Ishikawa (cell line): ENCODE results near the gene GAK.

Experiments
- CEBPB ChIP-seq: IDR thresholded peaks from 2 replicates; pipeline ENCODE4 v1.6.1; 2012
- CREB1 ChIP-seq: IDR thresholded peaks from 2 replicates; pipeline ENCODE4 v1.6.1; 2012; ENCODE audit warnings: low read depth
- EGR1 ChIP-seq: IDR thresholded peaks from 2 replicates; pipeline ENCODE4 v1.6.1; 2012
- EP300 ChIP-seq: IDR thresholded peaks from 2 replicates; pipeline ENCODE4 v1.6.1; 2012; ENCODE audit warnings: borderline replicate concordance
- FOXM1 ChIP-seq: IDR thresholded peaks from 2 replicates; pipeline ENCODE4 v1.6.1; 2012; ENCODE audit warnings: low read depth, borderline replicate concordance
- MAX ChIP-seq: IDR thresholded peaks from 2 replicates; pipeline ENCODE4 v1.6.1; 2012
- NFIC ChIP-seq: IDR thresholded peaks from 2 replicates; pipeline ENCODE4 v1.6.1; 2012
- RAD21 ChIP-seq: IDR thresholded peaks from 2 replicates; pipeline ENCODE4 v1.6.1; 2012; ENCODE audit warnings: low read depth
- REST ChIP-seq: IDR thresholded peaks from 2 replicates; pipeline ENCODE4 v1.6.1; 2012; ENCODE audit warnings: low read depth, mild to moderate bottlenecking
- TAF1 ChIP-seq: IDR thresholded peaks from 2 replicates; pipeline ENCODE4 v1.6.1; 2012; ENCODE audit warnings: low read depth, mild to moderate bottlenecking
- TCF12 ChIP-seq: IDR thresholded peaks from 2 replicates; pipeline ENCODE4 v1.6.1; 2012; ENCODE audit warnings: low read depth
- TEAD4 ChIP-seq: IDR thresholded peaks from 2 replicates; pipeline ENCODE4 v1.6.1; 2012
- USF1 ChIP-seq: IDR thresholded peaks from 2 replicates; pipeline ENCODE4 v1.6.1; 2012
- YY1 ChIP-seq: IDR thresholded peaks from 2 replicates; pipeline ENCODE4 v1.6.1; 2012; ENCODE audit warnings: low read depth
- ZBTB7A ChIP-seq: IDR thresholded peaks from 2 replicates; pipeline ENCODE4 v1.6.1; 2012; ENCODE audit warnings: low read depth

GAK gene

DNA sequence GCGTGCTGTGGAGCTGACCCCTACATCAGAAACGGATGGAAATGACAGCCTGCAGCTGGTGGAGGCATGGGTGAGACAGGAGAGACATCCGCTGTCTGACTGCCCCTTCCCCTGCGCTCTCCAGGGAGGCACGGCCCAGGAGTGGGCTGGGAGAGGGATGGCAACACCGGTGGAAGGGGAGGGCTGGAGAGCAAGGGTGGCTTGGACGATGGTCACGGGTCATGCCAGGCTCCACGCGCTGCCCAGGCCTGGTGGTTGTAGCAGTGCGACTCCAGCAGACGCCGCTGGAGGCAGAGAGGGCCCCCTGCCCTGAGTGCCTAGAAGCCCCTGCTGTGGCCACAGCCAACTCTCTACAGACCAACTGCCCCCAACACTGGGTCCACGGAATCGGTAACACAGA, 47.9 kb downstream of the GAK start:
- TF ChIP-seq USF1 (no peak), MAX (no peak), EGR1 (no peak), REST (no peak), TCF12 (no peak), FOXM1 (no peak), EP300 (no peak), CREB1 (no peak), ZBTB7A (no peak), NFIC (no peak)

DNA sequence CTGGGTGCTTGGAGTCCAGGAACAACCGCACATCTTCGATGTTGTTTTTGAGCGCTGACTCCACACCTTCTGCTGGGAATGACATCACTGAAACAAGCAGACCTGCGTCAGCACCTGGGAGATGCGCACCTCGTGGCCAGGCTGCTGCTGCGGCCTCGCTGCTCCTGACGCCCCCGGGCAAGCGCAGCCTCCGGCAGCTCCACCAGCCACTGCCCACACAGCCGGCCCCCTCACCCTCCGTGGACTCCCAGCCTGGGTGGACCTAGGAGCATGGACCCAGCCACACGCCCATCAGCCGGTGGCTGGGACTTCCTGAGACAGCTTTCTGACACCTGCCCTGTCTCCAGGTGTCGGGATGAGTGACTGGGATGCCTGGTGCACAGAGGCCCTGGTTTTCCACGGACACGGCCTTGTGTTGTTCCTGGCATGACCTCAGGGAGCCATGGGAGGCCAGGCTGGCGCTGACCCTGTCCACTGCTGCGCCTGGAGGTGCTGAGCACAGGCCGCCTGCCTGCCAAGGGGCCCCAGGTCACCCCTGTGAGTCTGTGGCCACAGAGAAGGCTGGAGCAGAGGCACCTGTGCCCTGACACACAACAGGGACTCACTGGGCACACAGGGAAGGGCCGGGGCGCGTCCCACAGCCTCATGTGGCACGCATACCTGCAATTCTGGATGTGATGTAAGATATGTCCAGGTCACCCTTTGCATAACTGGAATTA, 48.6 kb downstream of the GAK start:
- TF ChIP-seq CREB1: no peak
- no peak for TF ChIP-seq MAX
- no peak for TF ChIP-seq RAD21
- TF ChIP-seq TAF1: no peak
- TF ChIP-seq TEAD4: no peak
- TF ChIP-seq FOXM1: no peak
- TF ChIP-seq ZBTB7A: no peak
- TF ChIP-seq YY1: no peak
- no peak for TF ChIP-seq CEBPB
- TF ChIP-seq NFIC: no peak
- no peak for TF ChIP-seq USF1
- TF ChIP-seq EP300: no peak

DNA sequence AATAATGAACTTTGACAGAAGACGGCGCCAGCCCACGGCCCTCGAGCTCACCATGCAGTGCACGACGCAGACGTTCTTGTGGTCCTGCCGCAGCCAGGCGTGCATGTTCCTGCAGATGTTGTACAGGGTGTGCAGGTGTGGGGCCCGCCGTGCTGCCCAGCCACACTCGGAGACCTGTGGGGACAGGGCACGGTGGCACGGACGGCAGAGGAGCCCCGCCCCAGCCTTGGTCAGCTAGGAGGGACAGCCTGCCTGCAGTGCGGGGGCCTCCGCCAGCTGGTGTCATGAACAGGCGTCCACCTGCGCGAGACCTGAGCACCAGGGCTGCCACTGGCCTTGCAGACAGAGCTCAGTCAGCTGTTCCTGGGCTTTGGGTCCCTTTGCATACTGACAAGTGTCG, 49.5 kb downstream of the GAK start:
- TF ChIP-seq CREB1 (no peak), RAD21 (no peak), YY1 (no peak)

GRCh38 chr4:881709-882108, 50.4 kb downstream of the GAK start:
- TF ChIP-seq TAF1 (no peak), RAD21 (no peak), TEAD4 (no peak), FOXM1 (no peak), TCF12 (no peak), MAX (no peak), CEBPB (no peak), ZBTB7A (no peak), CREB1 (no peak), EP300 (no peak), REST (no peak), USF1 (no peak), EGR1 (no peak), NFIC (no peak), YY1 (no peak)

GRCh38 chr4:880684-881405, 51.3 kb downstream of the GAK start:
- TF ChIP-seq FOXM1: no peak
- TF ChIP-seq ZBTB7A: no peak
- TF ChIP-seq TAF1: no peak
- no peak for TF ChIP-seq YY1
- TF ChIP-seq NFIC: no peak
- no peak for TF ChIP-seq EP300
- no peak for TF ChIP-seq CREB1
- no peak for TF ChIP-seq TCF12
- no peak for TF ChIP-seq TEAD4
- TF ChIP-seq REST: no peak
- TF ChIP-seq CEBPB: no peak
